ENCODE data around the gene PEA15.
A peak's percentile ranks its signal among the peaks of the same experiment; 100 is the strongest.

The PEA15 gene

DNA sequence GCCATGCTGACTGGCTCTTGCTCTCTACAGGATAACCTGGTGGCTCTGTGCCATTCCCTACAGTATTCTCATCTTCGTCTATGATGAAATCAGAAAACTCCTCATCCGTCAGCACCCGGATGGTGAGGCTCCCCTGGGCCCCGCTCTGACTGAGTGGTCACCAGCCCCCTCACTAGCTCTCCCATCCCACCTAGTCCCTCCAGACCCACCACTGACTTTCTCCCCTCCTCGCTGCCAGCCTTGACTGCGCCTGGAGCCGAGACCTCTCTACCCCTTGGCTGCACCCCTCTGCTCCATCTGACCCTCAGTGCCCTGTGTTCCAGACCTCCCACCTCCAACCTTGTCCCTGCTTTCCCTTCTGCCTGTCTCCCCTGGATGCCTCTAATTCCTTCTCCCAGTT lies 18.9 kb upstream of the PEA15 start:
- DNase-seq: no peak

DNA sequence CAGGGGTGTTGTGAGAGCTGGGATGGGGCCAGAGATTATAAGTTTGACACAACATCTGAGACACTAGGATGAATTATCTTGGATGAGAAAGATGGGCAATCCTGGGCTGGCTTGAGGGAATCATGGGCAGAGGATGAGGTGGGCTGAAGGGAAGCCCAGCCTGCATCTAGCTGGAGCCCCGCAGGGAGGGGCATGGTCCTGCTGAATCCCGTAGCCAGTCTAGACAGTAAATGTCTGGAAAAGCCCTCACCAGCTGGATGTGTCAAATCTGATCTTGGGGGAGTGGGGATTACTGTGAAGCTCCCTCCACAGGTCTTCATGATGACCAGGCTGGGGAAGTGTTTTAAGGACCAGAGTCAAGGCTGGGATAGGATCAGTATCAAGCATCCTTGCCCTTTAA lies 18.5 kb upstream of the PEA15 start:
- DNase-seq: no peak

DNA sequence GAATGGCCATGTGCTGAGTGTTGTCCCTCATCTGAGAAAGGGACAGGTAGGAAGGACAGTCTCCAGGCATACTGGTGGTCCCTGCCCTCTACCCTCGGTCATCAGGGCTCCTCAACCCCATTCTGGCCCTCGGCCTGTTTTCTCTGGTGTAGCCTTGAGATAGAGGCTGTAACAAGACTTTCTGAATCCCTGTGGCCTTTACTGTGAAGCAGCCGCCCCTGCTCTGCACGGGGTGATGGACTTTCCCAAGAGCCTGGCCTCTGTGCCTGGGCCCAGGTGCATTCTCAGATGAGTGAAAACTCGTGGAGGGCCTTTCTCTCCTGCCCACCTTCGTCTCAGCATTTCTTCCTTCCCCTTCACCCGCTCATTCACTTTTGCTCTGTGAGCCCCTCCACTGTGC lies 17.8 kb upstream of the PEA15 start:
- DNase-seq: no peak

DNA sequence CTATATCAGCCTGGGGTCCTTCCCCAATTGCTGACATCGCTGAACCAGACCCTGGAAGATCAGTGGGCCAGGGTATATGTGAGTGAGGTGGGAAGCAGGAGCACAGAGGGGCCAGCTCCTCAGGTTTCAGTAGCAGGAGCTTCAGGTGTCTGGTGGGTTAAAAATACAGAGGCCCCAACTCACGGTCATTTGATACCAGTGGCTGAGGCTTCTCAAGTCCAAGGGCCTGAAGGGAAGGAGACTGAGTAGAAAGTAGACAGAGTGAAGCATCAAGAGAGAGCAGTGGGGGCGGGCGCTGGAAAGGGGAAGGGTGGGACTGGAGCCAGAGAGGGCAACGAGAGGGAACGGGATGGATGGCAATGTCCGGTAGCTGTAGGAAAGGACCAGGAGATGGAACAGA lies 16.8 kb upstream of the PEA15 start:
- DNase-seq: no peak

DNA sequence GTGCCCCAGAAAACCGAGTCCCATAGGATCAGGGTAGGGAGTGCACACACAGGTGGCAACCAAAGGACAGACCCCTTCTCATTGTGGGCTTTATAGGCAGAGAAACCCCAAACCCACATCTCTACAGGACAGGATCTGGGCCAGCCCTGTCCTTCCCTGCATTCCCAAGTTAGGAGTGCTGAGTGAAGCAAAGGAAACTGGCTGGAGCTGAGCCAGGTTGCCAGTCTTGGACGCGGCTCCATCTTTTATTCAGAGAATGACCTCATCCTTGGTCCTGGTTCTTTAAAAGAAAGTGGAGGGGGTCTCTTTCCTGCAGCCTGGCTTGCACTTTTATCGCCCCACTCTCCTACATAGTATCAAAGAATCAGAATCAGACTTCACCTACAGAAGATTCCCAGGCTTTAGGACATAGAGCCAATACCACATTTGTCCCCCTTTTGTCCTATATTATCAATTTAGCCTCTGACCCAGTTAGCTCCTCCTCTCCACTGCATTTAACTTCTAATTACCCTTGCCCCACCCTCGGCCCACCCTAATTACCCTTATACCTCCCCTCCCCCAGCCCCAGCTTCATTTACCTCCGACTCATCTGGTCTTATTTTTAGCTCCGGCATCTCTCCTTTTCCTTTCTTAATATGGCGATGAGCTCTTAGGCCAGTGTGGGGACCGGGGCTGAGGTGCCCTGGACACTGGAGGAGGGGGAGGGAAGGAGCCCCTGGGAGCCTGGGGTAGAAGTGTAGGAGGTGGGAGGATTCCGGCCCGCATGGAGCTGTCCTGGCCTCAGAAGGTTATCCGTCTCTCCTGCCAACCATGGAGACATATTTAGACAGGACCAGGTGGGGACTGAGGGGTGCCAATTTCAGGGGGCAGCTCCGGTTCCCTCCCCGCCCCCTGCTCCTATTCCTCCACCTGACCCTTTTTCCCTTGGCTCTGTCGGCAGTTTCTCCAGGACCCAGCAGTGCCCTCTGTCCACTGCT lies 15.2 kb upstream of the PEA15 start, which contains the start of gene CASQ1:
TSS of gene CASQ1 (plus strand) at position 927 of the 977 bp plus-strand sequence. CDS start 177 bp downstream, outside the sequence.
- DNase-seq: peak in 1 of 3 experiments; percentile 23

DNA sequence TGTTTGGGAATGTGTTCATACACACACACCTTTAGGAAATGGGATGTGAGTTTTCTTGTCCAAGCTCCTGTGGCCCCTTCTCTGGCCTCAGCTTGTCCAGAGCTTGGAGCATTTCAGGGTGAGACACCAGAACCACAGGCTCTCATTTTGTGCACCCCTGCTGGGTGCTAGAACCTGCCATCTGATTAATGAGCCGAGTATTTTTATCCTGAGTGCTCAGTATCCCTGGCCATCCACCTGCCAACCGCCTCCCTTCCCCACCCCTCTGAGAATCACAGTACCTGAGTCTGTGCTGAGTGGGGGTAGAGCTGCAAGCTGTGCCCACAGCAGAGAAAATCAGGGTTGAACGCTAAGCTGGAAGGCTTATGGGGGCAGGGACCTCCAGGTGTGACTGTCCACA lies 13.4 kb upstream of the PEA15 start:
- DNase-seq: peak in 2 of 3 experiments; percentile 41 to 66

DNA sequence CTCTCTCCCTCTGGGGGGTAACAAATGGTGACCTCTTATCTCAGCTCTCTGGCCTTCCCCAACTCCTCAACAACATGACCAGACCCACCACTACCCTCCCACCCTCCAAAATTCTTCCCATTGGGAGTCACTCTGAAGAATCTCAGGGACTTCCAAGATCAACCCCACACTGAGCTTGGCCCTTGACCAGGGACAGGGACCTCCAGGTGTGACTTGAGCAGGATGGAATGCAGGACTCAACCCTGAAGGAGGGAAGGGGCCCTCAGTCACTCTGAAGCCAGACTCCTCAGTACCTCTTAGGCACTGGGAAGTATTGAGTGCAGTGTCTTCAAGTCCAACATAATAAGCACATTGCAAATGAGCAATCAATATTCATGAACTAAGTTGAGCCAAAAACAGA lies 12.9 kb upstream of the PEA15 start:
- peak in 1 of 3 experiments; percentile 41 for DNase-seq

DNA sequence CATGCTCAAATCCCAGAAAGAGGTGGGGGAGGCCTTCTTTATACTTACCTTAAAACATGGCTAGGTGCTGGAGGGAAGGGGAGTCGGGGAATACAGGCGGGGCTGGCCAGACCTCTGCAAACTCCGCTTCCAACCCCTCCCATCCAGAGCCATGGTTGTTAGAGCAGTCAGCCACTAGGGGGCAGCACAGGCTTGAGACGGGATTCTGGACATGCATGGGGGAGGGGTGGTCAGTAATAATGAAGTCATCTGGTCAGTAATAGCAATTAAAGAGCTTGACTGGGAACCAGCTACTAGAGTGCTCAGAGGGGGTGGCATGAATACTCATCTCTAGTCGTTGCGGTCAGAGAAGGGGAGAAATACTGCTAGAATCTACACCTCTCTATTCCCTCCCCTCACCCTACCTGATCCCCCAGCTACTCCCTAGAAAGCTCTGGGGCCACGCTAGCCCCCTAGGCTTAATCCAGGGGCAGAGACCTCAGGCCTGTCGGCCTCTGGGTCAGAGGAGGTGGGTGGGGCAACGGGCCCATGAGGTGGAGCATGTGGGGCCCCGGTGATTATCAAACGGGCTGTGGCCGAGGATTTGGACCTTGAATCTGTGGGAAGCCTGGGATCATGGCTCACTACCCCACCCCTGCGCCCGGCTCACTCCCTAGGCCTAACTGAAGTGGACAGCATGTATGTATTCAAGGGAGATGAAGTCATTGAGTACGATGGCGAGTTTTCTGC lies 11.9 kb upstream of the PEA15 start:
- peak; percentile 78 to 92 (median 92) for DNase-seq

DNA sequence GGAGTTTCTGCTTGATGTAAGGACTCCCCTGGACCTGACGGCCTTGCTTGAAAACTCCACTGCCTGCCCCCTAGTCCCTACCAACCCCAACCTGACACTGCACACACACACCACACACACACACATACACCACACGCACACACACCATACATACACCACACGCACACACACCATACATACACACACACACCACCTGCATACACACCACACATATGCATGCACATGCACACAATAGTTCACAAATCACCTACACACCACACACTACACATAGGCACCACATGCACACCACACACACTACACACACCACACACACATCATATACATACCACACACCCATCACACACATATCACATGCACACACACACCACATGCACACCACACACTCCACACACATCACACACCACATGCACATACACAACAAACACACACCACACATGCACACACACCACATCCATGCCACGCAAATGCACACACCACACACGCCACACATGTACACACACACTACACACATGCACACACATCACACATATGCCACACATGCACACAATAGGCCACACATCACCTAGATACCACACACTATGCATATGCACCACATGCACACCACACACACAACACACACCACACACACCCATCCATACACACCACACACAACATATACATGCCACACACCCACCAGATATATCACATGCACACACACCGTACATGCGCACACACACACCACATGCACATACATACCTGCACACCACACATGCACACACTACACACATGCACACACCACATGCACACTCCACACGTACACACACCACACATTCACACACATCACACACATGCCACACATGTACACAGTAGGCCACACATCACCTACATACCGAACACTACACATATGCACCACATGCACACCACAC lies 11.1 kb upstream of the PEA15 start:
- DNase-seq: no peak

DNA sequence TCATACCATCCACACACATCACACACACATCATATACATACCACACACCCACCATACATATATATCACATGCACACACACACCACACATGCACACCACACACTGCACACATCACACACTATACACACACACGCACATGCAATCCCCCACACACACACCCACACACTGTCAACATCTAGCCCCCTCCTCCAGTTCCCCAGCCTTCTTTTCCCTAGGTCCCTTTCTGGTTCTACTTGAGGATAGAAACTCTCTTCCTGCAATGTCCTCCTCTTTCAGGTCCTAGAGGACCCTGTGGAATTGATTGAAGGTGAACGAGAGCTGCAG lies 10.5 kb upstream of the PEA15 start:
- no peak for DNase-seq

DNA sequence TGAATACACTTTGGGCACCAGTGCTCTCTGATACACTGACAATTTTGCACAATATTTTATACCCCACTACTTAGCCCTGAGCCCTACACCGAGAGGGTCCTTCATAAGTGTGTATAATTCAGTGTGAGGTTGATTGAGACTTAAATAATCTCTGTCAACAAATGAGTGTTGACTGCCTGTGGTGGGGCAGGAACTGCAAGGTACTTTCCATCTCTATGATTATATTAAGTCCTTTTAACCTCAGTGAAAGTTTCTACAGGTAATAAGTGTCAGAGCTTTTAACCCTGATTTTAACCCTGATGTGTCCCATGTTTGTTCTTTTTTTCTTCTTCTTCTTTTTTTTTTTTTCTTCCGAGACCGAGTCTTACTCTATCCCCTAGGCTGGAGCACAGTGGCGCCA lies 9.0 kb upstream of the PEA15 start:
- no peak for DNase-seq

DNA sequence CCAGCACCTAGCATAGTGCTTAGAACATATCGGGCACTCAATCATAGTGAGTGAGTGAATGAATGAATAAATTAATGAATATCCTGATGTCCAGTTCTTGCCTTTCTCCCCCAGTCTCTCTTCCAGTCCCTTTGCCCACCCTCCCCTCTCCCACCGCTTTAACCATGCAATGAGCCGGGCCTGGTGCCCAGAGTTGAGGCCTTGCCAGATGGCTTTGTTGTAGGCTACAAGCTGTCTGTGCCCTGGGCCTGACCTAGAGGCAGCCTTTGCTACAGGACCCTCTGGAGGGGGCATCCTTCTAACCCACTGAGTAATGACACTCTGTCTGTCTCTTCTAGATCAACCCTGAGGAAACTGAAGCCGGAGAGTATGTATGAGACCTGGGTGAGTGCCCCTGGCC lies 8.0 kb upstream of the PEA15 start:
- no peak for DNase-seq

DNA sequence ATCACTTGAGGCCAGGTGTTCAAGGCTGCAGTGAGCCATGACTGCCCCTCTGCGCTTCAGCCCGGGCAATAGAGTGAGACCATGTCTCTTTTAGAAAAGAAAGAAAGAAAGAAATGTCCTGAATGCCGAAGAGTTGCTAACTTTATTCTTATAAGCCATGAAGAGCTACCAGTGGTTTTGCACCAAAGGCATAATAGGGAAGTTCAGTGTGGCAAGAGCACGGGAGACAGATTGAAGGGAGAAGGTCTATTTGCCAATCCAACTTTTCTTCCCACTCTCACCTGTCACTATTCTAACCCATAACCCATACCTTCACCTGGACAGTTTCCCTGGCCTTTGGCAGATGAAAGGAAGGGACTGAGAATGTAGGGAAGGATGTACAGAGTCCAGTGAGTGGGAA lies 4.4 kb upstream of the PEA15 start:
- DNase-seq: no peak

DNA sequence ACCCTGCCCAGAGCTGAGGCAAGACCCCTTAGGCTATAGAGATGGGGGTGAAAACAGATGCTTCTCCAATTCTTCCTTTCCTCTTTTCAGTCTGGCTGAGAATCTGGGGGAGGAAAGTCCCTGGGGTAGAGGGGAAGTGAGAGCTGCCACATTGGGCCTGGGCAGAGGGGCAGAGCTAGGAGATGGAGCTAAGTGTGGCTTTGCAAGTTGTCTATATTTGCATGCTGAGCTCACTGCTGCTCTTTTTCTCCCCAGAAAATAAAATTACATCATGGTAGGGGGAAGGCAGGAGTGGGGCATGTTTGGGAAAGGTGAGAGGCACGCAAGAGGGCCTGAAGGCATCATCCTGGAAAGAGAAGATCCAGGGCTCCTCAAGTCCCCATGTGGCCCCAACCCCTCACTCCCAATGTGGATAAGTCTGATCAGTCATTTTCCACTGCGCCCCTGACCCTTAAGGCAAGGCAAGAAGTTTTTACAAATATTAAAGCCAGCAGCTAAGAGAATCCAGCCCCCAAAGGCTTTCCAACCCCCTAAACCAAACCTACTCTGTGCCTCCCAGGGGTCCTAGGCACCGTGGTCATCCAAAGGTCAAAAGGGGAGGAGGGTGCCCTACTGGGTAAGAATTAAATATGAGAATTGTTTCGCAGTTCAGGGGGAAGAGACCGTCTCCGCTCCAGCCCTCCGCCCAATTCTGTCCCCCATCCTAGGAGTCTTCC lies 500 bp upstream of the PEA15 start:
- DNase-seq: no peak

DNA sequence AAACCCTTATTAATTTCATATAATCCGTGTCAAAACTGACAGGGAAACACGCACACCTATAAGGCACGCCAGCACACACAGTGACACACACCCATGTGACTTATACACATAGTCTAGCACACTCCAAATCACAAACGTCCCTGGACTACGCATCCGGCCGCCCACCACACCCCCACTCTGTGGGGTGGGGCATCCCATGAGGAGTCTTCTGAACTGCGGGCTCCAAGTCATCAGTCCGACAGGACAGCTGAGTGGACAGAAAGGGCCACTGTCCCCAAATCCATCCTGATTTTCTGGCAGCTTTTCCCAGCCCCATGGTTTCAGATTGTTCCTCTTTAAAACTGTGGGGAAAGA lies 829 bp downstream of the PEA15 start:
- no peak for DNase-seq

DNA sequence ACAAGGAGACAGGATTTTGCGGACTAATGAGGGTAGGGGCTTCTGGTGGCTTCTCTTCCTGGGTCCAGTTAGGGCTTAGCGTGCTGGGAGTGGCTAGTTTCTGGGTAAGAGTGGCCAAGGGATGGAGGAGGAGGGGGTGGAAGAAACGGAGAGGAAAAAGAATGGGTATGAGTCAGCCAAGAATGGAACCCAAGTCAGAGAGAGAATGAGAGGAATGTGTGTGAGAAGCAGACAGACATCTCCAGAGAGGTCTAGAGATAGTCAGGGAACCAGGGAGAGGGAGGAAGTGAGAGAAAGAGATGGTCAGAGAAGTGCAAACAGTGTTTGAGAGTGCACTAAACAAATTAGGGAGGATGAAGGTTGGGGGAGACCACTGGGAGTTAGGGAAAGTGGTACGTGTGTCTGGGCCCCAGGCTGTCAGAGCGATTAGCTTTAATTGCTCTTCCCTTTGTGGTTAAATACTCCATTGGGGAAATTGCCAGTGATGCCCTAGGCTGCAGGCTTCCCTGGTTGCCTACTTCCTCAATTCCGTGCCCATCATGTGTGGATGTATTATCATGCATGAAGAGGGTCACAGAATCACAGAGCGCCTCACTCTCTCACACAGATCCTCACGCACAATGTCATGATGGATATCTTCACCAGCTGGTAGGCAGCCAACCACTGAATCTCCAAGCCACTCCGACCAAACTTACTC lies 1.4 kb downstream of the PEA15 start:
- peak in 2 of 3 experiments; percentile 27 to 61 for DNase-seq

DNA sequence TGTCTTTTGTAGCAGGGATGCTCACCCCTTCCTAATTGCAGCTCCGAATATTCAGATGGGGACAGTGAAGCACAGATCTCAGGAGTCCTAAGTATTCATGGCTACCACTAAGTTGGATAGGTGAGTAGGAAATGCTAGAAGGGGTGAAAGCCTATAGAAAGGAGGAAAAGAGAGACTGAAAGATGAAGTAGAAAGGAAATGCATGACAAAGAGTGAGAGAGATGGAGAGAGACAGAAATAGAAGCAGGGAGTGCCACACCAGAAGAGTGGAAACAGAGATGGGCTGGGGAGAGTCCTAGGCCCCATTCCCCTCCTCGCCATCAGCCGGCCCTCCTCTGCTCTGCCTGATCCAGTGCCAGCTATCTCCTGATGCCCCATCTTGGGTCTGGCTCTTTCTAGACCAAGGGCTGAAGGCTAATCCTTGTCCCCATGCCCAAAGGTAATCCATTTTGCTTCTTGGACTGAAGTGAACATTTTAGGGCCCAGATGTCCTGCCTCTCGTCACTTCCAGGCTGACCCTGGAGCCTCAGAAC lies 2.0 kb downstream of the PEA15 start:
- no peak for DNase-seq

DNA sequence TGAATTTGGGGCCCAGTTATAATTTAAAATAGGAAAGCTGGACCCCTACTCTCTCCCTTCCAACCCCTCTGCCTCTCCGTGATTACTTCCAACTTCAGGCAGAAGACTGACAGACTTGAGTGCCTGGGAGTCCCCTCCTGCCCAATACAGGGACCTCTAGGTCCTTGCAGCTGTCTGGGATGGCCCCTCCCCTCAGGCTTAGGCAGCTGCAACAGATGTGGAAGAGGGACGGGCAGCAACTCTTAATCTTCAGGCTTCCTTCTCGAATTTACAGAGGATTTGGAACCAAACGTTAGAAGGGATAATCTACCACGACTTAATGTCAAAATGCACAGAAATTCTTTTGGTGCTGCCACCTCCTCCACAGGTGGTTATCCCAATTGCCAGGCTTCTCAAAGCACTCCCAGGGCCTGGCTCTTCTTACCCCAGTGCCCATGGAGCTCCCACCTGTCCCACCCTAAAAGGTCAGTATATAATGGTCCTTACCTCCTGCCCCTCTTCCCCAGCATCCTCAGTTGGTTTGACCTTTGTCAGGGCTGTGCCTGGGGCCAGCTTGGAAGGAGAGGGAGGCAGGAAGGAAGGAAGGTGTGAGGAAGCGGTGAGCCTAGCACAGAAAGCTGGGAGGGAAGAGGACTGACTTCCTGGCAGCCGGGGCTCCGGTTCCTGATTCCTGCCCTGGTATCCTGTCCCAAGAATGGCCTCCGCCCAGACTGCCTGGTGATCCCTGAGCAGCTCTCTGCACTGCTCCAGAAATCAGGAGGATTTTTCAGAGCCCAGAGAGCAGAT lies 2.8 kb downstream of the PEA15 start:
- no peak for DNase-seq

DNA sequence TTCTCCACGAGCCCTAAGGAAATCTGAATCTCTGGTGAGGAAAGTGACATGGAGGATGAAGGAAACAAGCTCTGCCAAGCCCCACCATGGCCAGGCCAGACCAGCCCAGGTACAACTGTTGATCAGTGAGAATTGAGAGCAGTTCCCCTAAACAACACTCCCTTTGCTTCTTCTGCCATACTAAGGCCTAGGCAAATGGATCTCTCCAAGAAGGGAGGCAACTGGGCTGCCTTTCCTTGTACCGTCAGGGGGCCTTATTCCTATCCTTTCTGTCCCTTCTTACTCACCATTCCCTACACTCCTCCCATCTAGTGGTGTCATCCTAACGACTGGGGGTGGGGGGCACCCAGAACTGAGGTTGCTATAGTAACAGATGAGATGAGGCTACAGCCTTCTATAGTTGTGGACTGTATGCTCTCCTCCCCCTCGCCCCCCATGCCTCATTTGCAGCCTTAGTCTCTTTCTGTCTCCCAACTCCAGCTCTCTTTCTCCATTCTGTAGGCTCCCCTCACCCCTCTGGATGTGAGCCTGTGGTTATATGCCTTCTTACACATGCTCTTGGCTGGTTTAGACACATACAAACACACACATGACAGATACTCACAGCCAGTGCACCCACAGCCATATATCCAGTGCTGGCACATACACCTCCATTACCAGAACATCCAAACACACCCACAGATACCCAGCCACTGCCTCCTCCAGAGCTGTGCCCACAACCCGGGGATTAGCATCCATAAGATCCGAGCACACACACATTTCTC lies 3.6 kb downstream of the PEA15 start:
- DNase-seq: no peak

Data from NCI-H1417 (cell line).